Tibial artery (tissue), 4 donors: ENCODE measurements around the gene CYP20A1.
"Not testable (repeated sequence)": the region's sequence is repeated elsewhere in the genome, so short reads cannot be mapped to it uniquely, and the experiment has no call there.

Source experiments
- DNase-seq, 2 donors: peaks; one replicate each; pipeline ENCODE4 v3.0.0-alpha.2; 2019
- H3K27ac ChIP-seq, 2 donors: fragments of 200-600 bp; sonication (generic) in 1 of 2; 1 replicate in 1 of 2; 2 replicates in 1 of 2; pipeline ENCODE4 v1.5.1; 2018 to 2019; ENCODE audit warnings: mild to moderate bottlenecking in 1 of 2
- H3K27me3 ChIP-seq, 2 donors: fragments of 200-600 bp; sonication (generic) in 1 of 2; one replicate each; pipeline versions ENCODE4 v1.5.1 to v1.6.0; 2016 to 2019
- H3K36me3 ChIP-seq, 3 donors: fragments of 200-600 bp; sonication (generic) in 2 of 3; one replicate each; pipeline ENCODE4 v1.5.1; 2016 to 2019; ENCODE audit warnings: mild to moderate bottlenecking in 2 of 3
- H3K4me1 ChIP-seq, 4 donors: fragments of 200-600 bp; sonication (generic) in 2 of 4; 1 replicate in 3 of 4; 2 replicates in 1 of 4; pipeline ENCODE4 v1.5.1; 2016 to 2019
- H3K4me3 ChIP-seq, 2 donors: fragments of 200-600 bp; sonication (generic) in 1 of 2; 1 replicate in 1 of 2; 2 replicates in 1 of 2; pipeline ENCODE4 v1.5.1; 2018 to 2019; ENCODE audit warnings: mild to moderate bottlenecking in 2 of 2
- H3K9me3 ChIP-seq, 3 donors: fragments of 200-600 bp; sonication (generic) in 1 of 3; one replicate each; pipeline ENCODE4 v1.5.1; 2016 to 2019
- intact Hi-C: fragments of 100-400 bp; cut with DNase I; formaldehyde crosslinking; loops from one replicate; pipeline ENCODE4 v1.15.0; 2023; ENCODE audit warnings: low total_unique reads
- TF ChIP-seq, protein P1 (sequence below), 2 experiments: fragments of 200-600 bp in 1 of 2; fragments of 450-650 bp in 1 of 2; IDR thresholded peaks; one replicate each; pipeline ENCODE4 v1.5.1; 2017 to 2019; ENCODE audit warnings: antibody characterized with exemption in 2 of 2, mild to moderate bottlenecking in 1 of 2, moderate library complexity in 1 of 2

CYP20A1 gene

DNA sequence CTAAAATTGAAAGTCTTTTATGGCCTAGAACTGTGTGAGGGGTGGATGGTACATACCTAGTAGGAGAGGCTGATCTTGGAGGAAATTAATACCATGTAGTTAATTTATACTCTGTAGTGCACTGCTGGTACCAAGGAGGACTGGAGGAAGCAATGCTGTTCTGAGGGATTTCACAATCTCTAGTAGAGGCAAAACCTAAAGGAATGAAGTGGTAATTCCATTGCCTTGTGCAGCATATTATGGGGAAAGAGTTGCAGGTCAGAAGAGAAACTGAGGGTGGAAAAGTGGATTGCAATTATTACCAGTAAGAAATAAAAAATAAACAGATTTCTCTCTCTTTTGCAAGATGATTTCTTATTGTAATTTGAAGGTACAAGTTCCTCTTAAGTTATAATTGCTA is 91.6 kb downstream of the CYP20A1 start:
- intact Hi-C loops = no loop called here
- H3K9me3 ChIP-seq = no peaks in the 10 kb centered on the region
- H3K27ac ChIP-seq = no peak overlapping the region
- H3K4me3 ChIP-seq = no peak overlapping the region
- TF ChIP-seq, protein P1, sequence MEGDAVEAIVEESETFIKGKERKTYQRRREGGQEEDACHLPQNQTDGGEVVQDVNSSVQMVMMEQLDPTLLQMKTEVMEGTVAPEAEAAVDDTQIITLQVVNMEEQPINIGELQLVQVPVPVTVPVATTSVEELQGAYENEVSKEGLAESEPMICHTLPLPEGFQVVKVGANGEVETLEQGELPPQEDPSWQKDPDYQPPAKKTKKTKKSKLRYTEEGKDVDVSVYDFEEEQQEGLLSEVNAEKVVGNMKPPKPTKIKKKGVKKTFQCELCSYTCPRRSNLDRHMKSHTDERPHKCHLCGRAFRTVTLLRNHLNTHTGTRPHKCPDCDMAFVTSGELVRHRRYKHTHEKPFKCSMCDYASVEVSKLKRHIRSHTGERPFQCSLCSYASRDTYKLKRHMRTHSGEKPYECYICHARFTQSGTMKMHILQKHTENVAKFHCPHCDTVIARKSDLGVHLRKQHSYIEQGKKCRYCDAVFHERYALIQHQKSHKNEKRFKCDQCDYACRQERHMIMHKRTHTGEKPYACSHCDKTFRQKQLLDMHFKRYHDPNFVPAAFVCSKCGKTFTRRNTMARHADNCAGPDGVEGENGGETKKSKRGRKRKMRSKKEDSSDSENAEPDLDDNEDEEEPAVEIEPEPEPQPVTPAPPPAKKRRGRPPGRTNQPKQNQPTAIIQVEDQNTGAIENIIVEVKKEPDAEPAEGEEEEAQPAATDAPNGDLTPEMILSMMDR (IDR thresholded peaks at IDR 0.05) = no peak
- no peaks in the 10 kb centered on the region for H3K36me3 ChIP-seq
- DNase-seq = no peak
- peaks cover 0 to 27% (median 10%) of the 10 kb centered on the region in 4 donors for H3K4me1 ChIP-seq
- H3K27me3 ChIP-seq = no peaks in the 10 kb centered on the region

DNA sequence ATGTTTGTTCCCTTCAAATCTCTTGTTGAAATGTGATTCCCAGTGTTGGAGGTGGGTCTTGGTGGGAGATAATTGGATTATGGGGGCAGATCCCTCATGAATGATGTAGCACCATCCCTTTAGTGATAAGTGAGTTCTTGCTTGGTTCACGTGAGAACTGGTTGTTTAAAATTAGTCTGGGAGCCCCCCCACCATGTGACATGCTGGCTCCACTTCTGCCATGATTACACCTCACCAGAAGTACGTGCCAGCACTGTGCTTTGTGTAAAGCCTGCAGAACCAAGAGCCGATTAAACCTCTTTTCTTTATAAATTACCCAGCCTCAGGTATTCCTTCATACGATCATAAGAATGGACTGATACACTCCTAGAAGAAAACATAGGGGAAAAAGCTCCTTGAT is 99.5 kb downstream of the CYP20A1 start:
- Histone ChIP-seq H3K27ac (no peak overlapping the region), H3K27me3 (no peaks in the 10 kb centered on the region), H3K36me3 (no peaks in the 10 kb centered on the region), H3K4me1 (peaks cover 0 to 20% (median 14%) of the 10 kb centered on the region in 4 donors), H3K9me3 (no peaks in the 10 kb centered on the region), H3K4me3 (no peak overlapping the region)
- TF ChIP-seq, protein P1 (IDR thresholded peaks at IDR 0.05) = no peak
- intact Hi-C loops = no loop called here
- no peak for DNase-seq

DNA sequence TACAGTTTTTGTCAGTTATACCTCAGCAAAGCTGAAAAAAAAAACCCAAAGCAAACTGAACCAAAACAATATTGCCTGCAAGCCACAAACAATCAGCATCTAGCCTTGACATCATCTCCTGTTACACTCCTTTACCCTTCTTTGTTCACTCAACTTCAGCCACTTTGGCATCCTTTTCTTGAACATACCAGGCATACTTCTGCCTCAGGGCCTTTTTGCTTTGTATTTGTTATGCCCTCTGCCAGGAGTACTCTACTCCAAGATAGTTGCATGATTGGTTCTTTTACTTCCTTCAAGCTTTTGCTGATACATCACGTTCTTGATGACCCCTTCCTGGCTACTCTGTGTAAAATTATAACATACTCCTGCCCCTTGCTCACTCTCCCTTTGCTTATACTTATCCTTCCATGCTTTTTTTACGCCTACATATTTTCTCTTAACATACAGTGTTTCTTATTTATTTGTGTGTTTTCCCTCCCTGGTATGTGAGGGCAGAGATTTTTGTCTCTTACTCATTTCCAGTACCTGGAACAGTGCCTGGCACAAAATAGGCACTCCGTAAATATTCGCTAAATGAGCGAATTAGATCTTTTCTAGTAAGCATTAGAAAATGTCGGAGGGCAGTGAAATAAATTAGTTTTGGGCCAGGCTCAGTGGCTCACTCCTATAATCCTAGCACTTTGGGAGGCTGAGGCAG is 102.1 kb downstream of the CYP20A1 start:
- TF ChIP-seq, protein P1 (IDR thresholded peaks at IDR 0.05) = no peak
- no peaks in the 10 kb centered on the region for H3K27me3 ChIP-seq
- H3K9me3 ChIP-seq = no peaks in the 10 kb centered on the region
- intact Hi-C loops = no loop called here
- H3K36me3 ChIP-seq = peaks cover 4 to 8% (median 6%) of the 10 kb centered on the region in 3 donors
- no peak for DNase-seq
- H3K27ac ChIP-seq = peak overlapping the region; percentile 7 to 17
- H3K4me1 ChIP-seq = peaks cover 0 to 20% (median 14%) of the 10 kb centered on the region in 4 donors
- no peak overlapping the region for H3K4me3 ChIP-seq

DNA sequence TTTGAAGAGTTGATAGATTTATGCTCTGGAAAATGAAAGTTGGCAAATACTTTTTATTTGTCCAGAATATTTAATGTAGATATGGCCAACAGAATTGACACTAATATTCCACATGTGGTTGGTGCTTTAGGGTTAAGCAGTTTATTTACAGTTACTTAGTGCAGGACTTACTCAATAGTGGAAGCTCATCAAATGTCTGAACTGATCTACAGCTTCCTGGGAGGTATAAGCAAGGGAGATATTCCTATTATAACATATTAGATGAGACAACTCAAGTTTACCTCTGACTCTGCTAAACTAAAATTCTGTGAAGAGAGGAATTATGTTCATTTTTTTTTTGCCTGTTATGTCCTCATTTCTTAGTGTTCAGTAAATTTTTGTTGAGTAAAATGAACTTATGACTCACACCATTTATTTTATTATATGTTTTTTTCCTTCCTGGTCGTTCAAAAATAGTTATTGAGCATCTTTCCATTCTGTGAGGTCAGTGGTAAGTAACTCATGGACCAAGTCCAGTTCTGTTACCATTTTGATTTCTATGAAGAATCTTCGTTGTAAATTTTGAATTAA is 103.0 kb downstream of the CYP20A1 start:
- H3K4me1 ChIP-seq = peaks cover 0 to 20% (median 14%) of the 10 kb centered on the region in 4 donors
- DNase-seq = no peak
- no peak overlapping the region for H3K27ac ChIP-seq
- H3K27me3 ChIP-seq = no peaks in the 10 kb centered on the region
- TF ChIP-seq, protein P1 (IDR thresholded peaks at IDR 0.05) = no peak
- intact Hi-C loops = no loop called here
- peaks cover 4 to 8% (median 6%) of the 10 kb centered on the region in 3 donors for H3K36me3 ChIP-seq
- no peak overlapping the region for H3K4me3 ChIP-seq
- H3K9me3 ChIP-seq = no peaks in the 10 kb centered on the region

DNA sequence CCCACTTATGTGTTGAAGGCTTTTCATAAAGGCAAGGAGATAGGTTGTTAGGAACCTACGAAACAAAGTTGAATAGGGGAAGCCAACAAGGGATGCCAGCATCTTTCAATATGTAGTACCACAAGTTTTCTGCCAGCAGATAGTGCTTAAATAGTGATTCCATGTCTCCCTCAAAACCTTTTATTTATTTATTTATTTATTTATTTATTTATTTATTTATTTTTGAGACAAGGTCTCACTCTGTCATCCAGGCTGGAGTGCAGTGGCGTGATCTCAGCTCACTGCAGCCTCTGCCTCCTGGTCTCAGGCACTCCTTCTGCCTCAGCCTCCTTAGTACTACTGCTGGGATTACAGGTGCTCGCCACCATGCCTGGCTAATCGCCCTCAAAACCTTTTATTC is 103.6 kb downstream of the CYP20A1 start:
- H3K9me3 ChIP-seq, H3K27me3 ChIP-seq, intact Hi-C loops, H3K27ac ChIP-seq, H3K4me3 ChIP-seq, DNase-seq, H3K36me3 ChIP-seq: not testable (repeated sequence)
- peaks cover 0 to 20% (median 14%) of the 10 kb centered on the region in 4 donors for H3K4me1 ChIP-seq

DNA sequence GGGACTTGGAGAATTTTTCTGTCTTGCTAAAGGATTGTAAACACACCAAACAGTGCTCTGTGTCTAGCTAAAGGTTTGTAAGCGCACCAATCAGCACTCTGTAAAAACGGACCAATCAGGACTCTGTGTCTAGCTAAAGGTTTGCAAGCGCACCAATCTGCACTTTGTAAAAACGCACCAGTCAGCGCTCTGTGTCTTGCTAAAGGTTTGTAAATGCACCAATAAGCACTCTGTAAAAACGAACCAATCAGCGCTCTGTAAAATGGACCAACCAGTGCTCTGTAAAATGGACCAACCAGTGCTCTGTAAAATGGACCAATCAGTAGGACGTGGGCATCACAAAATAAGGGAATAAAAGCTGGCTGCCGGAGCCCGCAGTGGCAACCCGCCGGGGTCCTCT is 105.8 kb downstream of the CYP20A1 start:
- H3K27ac ChIP-seq = no peak overlapping the region
- peaks cover 4 to 8% (median 6%) of the 10 kb centered on the region in 3 donors for H3K36me3 ChIP-seq
- H3K27me3 ChIP-seq = no peaks in the 10 kb centered on the region
- DNase-seq = no peak
- TF ChIP-seq, protein P1 (IDR thresholded peaks at IDR 0.05) = no peak
- peaks cover 0 to 19% (median 12%) of the 10 kb centered on the region in 4 donors for H3K4me1 ChIP-seq
- intact Hi-C loops = no loop called here
- H3K4me3 ChIP-seq = no peak overlapping the region
- no peaks in the 10 kb centered on the region for H3K9me3 ChIP-seq
